ENCODE data around the gene CACNA1C.

Gene CACNA1C

GRCh38 chr12:2403221-2403976 is 350.6 kb downstream of the CACNA1C start:
- no peak for DNase-seq

- no peak for DNase-seq
These were observed 352.3 kb downstream of the CACNA1C start for GRCh38 chr12:2405039-2405438.

GRCh38 chr12:2406903-2407302 is 354.1 kb downstream of the CACNA1C start:
- no peak for DNase-seq

GRCh38 chr12:2408262-2408661 is 355.5 kb downstream of the CACNA1C start:
- DNase-seq = no peak

GRCh38 chr12:2409656-2410265 is 357.0 kb downstream of the CACNA1C start:
- DNase-seq = no peak

GRCh38 chr12:2410496-2410895 is 357.7 kb downstream of the CACNA1C start:
- DNase-seq = no peak

GRCh38 chr12:2411011-2411410 is 358.2 kb downstream of the CACNA1C start:
- DNase-seq = no peak

- no peak for DNase-seq
These were observed 359.0 kb downstream of the CACNA1C start for GRCh38 chr12:2411616-2412304.

GRCh38 chr12:2412305-2412643 is 359.5 kb downstream of the CACNA1C start:
- DNase-seq = no peak

- DNase-seq = no peak
These were observed 360.5 kb downstream of the CACNA1C start for GRCh38 chr12:2413301-2413700.

GRCh38 chr12:2413999-2414792 is 361.4 kb downstream of the CACNA1C start:
- no peak for DNase-seq

- no peak for DNase-seq
These were observed 362.2 kb downstream of the CACNA1C start for GRCh38 chr12:2414810-2415567.

- no peak for DNase-seq
These were observed 362.8 kb downstream of the CACNA1C start for GRCh38 chr12:2415568-2415944.

GRCh38 chr12:2416158-2416557 is 363.4 kb downstream of the CACNA1C start:
- no peak for DNase-seq

GRCh38 chr12:2417481-2418160 is 364.8 kb downstream of the CACNA1C start:
- no peak for DNase-seq

GRCh38 chr12:2418579-2418978 is 365.8 kb downstream of the CACNA1C start:
- no peak for DNase-seq

GRCh38 chr12:2422591-2422990 is 369.8 kb downstream of the CACNA1C start:
- DNase-seq = no peak

GRCh38 chr12:2429032-2429431 is 376.2 kb downstream of the CACNA1C start:
- DNase-seq = no peak

- no peak for DNase-seq
These were observed 379.0 kb downstream of the CACNA1C start for GRCh38 chr12:2431810-2432209.

GRCh38 chr12:2432856-2433255 is 380.1 kb downstream of the CACNA1C start:
- no peak for DNase-seq

GRCh38 chr12:2435511-2435910 is 382.7 kb downstream of the CACNA1C start:
- DNase-seq = no peak
